ENCODE measurements around the gene CCDC68. TPM values are rescaled to one million over a fixed set of nuclear protein-coding genes. Genes with fewer than 3 reads are reported as not detected.

The CCDC68 gene
- total and polyA plus RNA-seq, 2 donors (not counting 3 experiments of a cell fraction or from before 2014, with no cell fraction given): 0.72 to 1.0 TPM

- FAIRE-seq (no peak), DNase-seq (ENCODE audit: low read depth, low spot score) (no peak)
- POLR2A ChIA-PET: no interaction called here
- Histone ChIP-seq H3K4me3 (replicated peaks in 1 of 3; ENCODE audit: insufficient read depth in 1 of 3, low read depth in 1 of 3, low read length in 3 of 3) (no peak overlapping the region), H3K9ac (replicated peaks; ENCODE audit: extremely low read depth, insufficient read depth, low read length) (no peak overlapping the region), H3K4me1 (ENCODE audit: control insufficient read depth, extremely low read depth, insufficient read depth, low read length) (peaks cover 14% of the 10 kb centered on the region), H3K36me3 (ENCODE audit: control insufficient read depth in 2 of 2, extremely low read depth in 1 of 2, insufficient read depth in 2 of 2, low read length in 2 of 2) (no peaks in the 10 kb centered on the region), H3K27me3 (ENCODE audit: control insufficient read depth in 2 of 2, insufficient read depth in 2 of 2, low read length in 2 of 2) (no peaks in the 10 kb centered on the region), H3K9me1 (replicated peaks; ENCODE audit: control insufficient read depth, extremely low read depth, insufficient read depth, low read length) (no peaks in the 10 kb centered on the region), H3K79me2 (ENCODE audit: control insufficient read depth, insufficient read depth, low read length) (no peaks in the 10 kb centered on the region), H3K9me3 (replicated peaks; ENCODE audit: control insufficient read depth, insufficient read depth, low read length) (no peaks in the 10 kb centered on the region), H2AFZ (ENCODE audit: low read depth, low read length) (no peak overlapping the region), H3K27ac (ENCODE audit: insufficient read depth, low read depth, low read length) (no peak overlapping the region), H3K4me2 (ENCODE audit: insufficient read depth, low read length) (no peak overlapping the region), H4K20me1 (replicated peaks; ENCODE audit: control insufficient read depth, extremely low read depth, insufficient read depth, low read length) (no peaks in the 10 kb centered on the region)
- intact Hi-C loops (cut with micrococcal nuclease) (no loop called here), dilution Hi-C loops (cut with MboI; ENCODE audit: extremely low pct_ligation_motif_present, low sequenced_read_pairs) (no loop called here)
- no TSS peak for BruUV-seq (replicated peaks)
- CTCF ChIA-PET: no interaction called here
- TF ChIP-seq POLR2A (IDR thresholded peaks at IDR 0.05; ENCODE audit: low read depth, low read length) (no peak), JUN (IDR thresholded peaks at IDR 0.05; ENCODE audit: borderline replicate concordance, insufficient read depth, insufficient read length, low read depth) (no peak), GATA2 (IDR thresholded peaks at IDR 0.05; ENCODE audit: insufficient read depth, insufficient read length, low read depth, low read length) (no peak), POLR2AphosphoS5 (IDR thresholded peaks at IDR 0.05; ENCODE audit: insufficient read depth, low read depth, low read length) (no peak), CTCF (IDR thresholded peaks at IDR 0.05; ENCODE audit: extremely low read depth in 1 of 2, insufficient read depth in 1 of 2, low read depth in 1 of 2, low read length in 2 of 2) (no peak), MYC (IDR thresholded peaks at IDR 0.05; ENCODE audit: low read depth, low read length) (no peak), FOS (IDR thresholded peaks at IDR 0.05; ENCODE audit: borderline replicate concordance, insufficient read depth, low read length) (no peak), MAX (IDR thresholded peaks at IDR 0.05; ENCODE audit: insufficient read depth, insufficient read length) (no peak), EZH2 (IDR thresholded peaks at IDR 0.05; ENCODE audit: borderline replicate concordance, low read depth, low read length, severe bottlenecking) (no peak)
Observed at GRCh38 chr18:54942144-54942543, 17.1 kb downstream of the CCDC68 start.
